ENCODE data around the gene ST6GAL1.
A peak's percentile ranks its signal among the peaks of the same experiment; 100 is the strongest.

Gene ST6GAL1

DNA sequence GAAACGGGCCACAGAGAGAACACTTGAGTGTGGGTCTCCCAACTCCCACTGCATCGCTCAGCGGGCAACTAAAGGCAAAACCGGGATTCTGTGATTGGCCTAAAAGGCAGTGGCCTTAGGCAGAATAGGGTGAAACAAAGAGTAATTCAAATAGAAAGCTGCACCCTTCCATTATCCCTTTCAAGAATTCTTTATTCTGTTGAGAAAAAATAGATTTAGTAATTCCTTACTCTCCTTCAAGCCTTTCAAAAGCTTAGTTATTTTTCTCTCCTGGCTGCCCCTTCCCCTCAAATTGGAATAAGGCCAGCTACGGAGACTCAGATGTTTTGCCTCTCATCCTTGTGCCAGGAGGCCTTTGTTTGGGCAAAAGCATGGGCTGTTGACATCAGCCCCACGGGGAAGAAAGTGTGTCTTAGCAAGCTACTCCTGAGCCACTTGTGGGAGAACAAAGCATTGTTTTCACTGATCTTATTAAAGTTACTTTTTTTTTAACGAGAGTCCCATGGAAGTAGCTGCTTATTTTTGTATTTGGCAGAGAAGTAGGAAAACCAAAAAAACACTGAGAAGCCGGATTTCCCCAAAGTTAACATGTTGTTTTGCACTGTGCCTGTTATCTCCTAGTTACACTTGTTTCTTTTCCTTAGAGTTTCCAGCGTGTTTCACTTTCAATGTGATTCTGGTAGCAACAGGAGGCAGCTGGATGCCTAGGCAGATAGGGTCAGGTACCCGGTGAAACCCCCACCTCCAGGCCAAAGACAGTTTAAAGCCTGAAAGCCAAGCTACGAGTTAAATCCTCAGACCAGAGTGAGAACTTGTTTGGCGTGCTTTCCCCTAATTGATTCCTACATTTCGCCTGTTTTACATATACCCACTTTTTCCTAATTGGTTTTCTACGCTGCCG, 2.2 kb downstream of the ST6GAL1 start:
- Histone ChIP-seq H3K9me3 (replicated peaks; ENCODE audit: low read length) (no peaks in the 10 kb centered on the region), H3K9ac (ENCODE audit: low read depth, low read length) (no peak overlapping the region), H3K4me1 (ENCODE audit: control insufficient read depth, insufficient read depth, low read length) (peaks cover 7% of the 10 kb centered on the region), H3K36me3 (ENCODE audit: insufficient read depth, low read length) (no peaks in the 10 kb centered on the region), H3K4me3 (ENCODE audit: low read length) (peak overlapping the region; percentile 97), H3K27me3 (ENCODE audit: control insufficient read depth, insufficient read depth, low read length) (no peaks in the 10 kb centered on the region), H3K4me2 (ENCODE audit: low read length) (peak overlapping the region; percentile 96)

DNA sequence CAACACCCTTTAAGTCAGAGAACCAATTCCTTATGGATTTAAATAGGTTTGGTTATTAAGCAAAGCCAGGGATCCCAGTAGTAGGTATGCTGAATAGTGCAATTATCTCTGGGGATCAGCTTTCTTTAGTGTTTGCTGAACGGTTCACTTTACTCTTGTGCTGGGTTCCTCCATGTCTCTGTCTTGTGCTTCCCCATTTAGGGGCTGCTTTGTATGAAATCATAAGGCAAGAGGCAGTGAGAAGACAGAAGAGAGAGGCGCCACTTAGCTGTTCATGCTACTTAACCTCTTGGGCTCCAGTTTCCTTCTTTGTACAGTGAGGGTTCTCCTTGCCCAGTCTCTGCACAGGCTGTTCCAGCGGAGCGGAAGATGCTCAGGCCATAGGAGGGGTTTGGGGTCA, 3.5 kb downstream of the ST6GAL1 start:
- no peak overlapping the region for H3K4me3 ChIP-seq (ENCODE audit: low read length)
- no peaks in the 10 kb centered on the region for H3K36me3 ChIP-seq (ENCODE audit: insufficient read depth, low read length)
- H3K9me3 ChIP-seq (replicated peaks; ENCODE audit: low read length) = no peaks in the 10 kb centered on the region
- peaks cover 7% of the 10 kb centered on the region for H3K4me1 ChIP-seq (ENCODE audit: control insufficient read depth, insufficient read depth, low read length)
- H3K9ac ChIP-seq (ENCODE audit: low read depth, low read length) = no peak overlapping the region
- H3K4me2 ChIP-seq (ENCODE audit: low read length) = no peak overlapping the region
- H3K27me3 ChIP-seq (ENCODE audit: control insufficient read depth, insufficient read depth, low read length) = no peaks in the 10 kb centered on the region

DNA sequence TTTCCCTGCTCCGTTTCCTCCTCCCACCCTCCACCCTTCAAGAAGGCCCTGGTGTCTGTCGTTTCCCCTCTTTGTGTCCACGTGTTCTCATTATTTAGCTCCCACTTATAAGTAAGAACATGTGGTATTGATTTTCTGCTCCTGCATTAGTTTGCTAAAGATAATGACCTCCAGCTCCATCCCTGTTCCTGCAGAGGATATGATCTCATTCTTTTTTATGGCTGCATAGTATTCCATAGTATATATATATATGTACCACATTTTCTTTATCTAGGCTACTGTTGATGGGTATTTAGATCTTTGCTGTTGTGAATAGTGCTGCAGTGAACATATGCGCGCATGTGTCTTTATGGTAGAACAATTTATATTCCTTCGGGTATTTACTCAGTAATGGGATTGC, 4.8 kb downstream of the ST6GAL1 start:
- H3K9me3 ChIP-seq (replicated peaks; ENCODE audit: low read length) = no peaks in the 10 kb centered on the region
- H3K4me2 ChIP-seq (ENCODE audit: low read length) = no peak overlapping the region
- peaks cover 3% of the 10 kb centered on the region for H3K4me1 ChIP-seq (ENCODE audit: control insufficient read depth, insufficient read depth, low read length)
- H3K9ac ChIP-seq (ENCODE audit: low read depth, low read length) = no peak overlapping the region
- no peaks in the 10 kb centered on the region for H3K27me3 ChIP-seq (ENCODE audit: control insufficient read depth, insufficient read depth, low read length)
- H3K4me3 ChIP-seq (ENCODE audit: low read length) = no peak overlapping the region
- H3K36me3 ChIP-seq (ENCODE audit: insufficient read depth, low read length) = no peaks in the 10 kb centered on the region

DNA sequence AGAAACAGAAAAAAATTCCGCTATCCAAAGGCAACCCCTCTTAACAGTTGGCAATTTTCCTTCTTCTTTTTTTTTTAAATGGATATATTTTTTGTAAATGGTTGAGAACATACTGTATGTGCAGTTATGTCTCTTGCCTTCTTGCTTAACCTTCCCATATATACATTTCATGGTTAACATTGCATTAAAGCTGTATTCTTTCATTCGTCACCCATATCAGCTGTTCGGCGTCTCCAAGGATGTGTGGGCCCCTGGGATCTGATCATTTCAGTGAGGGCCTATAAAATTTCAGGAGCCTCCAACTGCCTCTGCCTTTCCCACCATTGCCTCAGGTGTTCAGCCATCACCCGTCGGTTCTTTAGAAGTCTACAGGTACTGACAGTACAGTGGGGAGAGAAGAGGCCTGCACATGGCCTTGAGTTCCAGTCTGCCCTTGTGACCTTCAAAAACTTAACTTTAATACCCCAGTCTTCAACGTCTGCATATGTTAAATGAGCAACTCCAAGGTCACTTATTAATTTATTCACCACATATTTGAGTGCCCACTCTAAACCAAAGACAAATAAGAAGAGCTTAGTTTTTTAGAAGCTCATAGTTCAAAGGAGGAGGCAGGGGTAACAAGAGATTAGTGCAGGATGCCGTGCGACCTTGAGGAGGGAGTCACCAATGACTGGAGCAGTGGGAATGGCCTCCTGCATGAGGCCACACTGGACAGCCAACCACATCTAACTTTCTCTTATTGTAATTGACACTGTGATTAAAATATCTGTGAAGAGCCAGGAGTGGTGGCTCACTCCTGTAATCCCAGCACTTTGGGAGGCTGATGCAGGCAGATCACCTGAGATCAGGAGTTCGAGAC, 6.9 kb downstream of the ST6GAL1 start:
- Histone ChIP-seq H3K27me3 (ENCODE audit: control insufficient read depth, insufficient read depth, low read length) (no peaks in the 10 kb centered on the region), H3K9me3 (replicated peaks; ENCODE audit: low read length) (no peaks in the 10 kb centered on the region), H3K36me3 (ENCODE audit: insufficient read depth, low read length) (no peaks in the 10 kb centered on the region), H3K4me2 (ENCODE audit: low read length) (no peak overlapping the region), H3K4me3 (ENCODE audit: low read length) (no peak overlapping the region), H3K4me1 (ENCODE audit: control insufficient read depth, insufficient read depth, low read length) (no peaks in the 10 kb centered on the region), H3K9ac (ENCODE audit: low read depth, low read length) (no peak overlapping the region)

DNA sequence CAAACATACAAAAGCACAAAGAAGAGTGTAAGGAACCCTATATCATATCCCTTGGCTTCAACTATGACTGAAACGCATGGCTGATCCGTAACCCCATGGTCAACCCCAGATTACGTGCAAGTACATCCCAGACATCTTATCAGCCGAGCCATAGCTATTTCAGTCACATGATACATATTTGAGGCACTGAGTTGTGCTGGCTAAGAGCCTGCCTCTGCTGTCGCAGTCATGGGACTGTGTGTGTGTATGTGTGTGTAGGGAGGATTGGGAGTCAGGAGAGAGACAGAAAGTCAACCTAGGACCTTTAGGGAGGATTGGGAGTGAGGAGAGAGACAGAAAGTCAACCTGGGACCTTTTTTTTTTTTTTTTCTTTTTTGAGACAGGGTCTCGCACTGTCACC, 8.4 kb downstream of the ST6GAL1 start:
- Histone ChIP-seq H3K4me3 (ENCODE audit: low read length) (no peak overlapping the region), H3K9me3 (replicated peaks; ENCODE audit: low read length) (no peaks in the 10 kb centered on the region), H3K4me1 (ENCODE audit: control insufficient read depth, insufficient read depth, low read length) (no peaks in the 10 kb centered on the region), H3K36me3 (ENCODE audit: insufficient read depth, low read length) (no peaks in the 10 kb centered on the region), H3K4me2 (ENCODE audit: low read length) (no peak overlapping the region), H3K9ac (ENCODE audit: low read depth, low read length) (no peak overlapping the region), H3K27me3 (ENCODE audit: control insufficient read depth, insufficient read depth, low read length) (no peaks in the 10 kb centered on the region)

DNA sequence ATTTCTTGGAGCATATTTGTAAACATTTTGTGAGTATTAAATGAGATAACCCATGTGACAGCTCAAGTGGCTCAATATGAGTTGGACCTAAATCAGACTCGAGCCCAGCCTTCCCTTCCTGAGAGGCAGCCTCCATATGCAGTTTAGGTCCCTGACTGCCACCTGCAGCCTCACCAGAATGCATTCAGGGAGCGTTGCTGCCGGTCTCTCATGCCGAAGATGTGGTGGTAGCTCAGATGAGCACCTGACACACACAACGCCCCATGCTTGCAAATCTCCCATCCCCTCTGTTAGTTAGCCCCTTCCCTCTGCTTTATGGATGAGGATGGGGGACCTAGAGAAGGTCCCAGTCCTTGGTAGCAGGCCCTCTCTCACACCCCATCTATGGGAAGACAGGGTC, 9.2 kb downstream of the ST6GAL1 start:
- no peaks in the 10 kb centered on the region for H3K36me3 ChIP-seq (ENCODE audit: insufficient read depth, low read length)
- no peaks in the 10 kb centered on the region for H3K9me3 ChIP-seq (replicated peaks; ENCODE audit: low read length)

DNA sequence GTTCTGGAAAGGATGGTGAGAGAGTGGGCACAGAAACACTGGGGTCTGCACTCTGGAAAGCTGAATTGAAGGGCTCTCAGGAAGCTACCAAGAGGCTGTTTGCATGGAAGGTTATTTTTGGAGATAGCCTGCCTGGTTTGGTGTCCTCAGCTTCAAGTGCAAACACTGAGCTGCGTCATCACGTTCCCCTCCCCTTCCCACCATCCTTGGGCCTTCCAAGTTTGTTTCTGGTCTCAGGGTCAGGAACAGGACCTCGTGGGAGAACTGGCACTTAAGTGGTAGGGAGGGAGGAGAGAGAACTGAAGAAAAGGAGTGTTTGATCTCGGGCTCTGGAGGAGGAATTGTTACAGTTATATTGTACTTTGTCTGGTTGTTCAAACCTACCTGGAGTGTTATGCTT, 10.6 kb downstream of the ST6GAL1 start:
- Histone ChIP-seq H3K27me3 (ENCODE audit: control insufficient read depth, insufficient read depth, low read length) (no peaks in the 10 kb centered on the region), H3K9me3 (replicated peaks; ENCODE audit: low read length) (no peaks in the 10 kb centered on the region), H3K4me3 (ENCODE audit: low read length) (no peak overlapping the region), H3K9ac (ENCODE audit: low read depth, low read length) (no peak overlapping the region), H3K4me1 (ENCODE audit: control insufficient read depth, insufficient read depth, low read length) (no peaks in the 10 kb centered on the region), H3K36me3 (ENCODE audit: insufficient read depth, low read length) (no peaks in the 10 kb centered on the region), H3K4me2 (ENCODE audit: low read length) (no peak overlapping the region)

More for the DNA sequence above, 9.2 kb downstream of the ST6GAL1 start:
- Histone ChIP-seq H3K27me3 (ENCODE audit: control insufficient read depth, insufficient read depth, low read length) (no peaks in the 10 kb centered on the region), H3K9ac (ENCODE audit: low read depth, low read length) (no peak overlapping the region), H3K4me3 (ENCODE audit: low read length) (no peak overlapping the region), H3K4me1 (ENCODE audit: control insufficient read depth, insufficient read depth, low read length) (no peaks in the 10 kb centered on the region), H3K4me2 (ENCODE audit: low read length) (no peak overlapping the region)

DNA sequence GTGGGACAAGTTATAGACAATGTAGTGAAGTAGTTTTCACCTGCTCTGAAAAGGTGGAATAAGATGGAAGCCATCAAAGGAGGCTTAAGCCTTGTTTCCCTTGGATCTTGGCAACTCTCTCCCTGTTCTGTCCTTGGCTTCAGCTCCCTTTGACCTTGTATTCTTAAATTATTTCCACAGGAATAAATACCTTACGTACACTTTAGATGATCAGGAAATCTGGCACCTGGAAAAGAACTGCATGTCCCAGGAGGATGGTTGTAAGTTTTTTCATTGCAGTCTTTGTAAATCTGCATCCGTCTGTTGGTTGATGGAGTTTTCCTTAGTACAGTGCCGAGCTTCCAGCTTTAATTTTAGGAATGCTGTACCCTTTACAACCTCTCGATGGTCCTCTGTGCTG, 11.8 kb downstream of the ST6GAL1 start:
- no peaks in the 10 kb centered on the region for H3K4me1 ChIP-seq (ENCODE audit: control insufficient read depth, insufficient read depth, low read length)
- H3K9me3 ChIP-seq (replicated peaks; ENCODE audit: low read length) = no peaks in the 10 kb centered on the region
- H3K36me3 ChIP-seq (ENCODE audit: insufficient read depth, low read length) = no peaks in the 10 kb centered on the region
- no peak overlapping the region for H3K4me2 ChIP-seq (ENCODE audit: low read length)
- H3K9ac ChIP-seq (ENCODE audit: low read depth, low read length) = no peak overlapping the region
- H3K4me3 ChIP-seq (ENCODE audit: low read length) = no peak overlapping the region
- H3K27me3 ChIP-seq (ENCODE audit: control insufficient read depth, insufficient read depth, low read length) = no peaks in the 10 kb centered on the region

DNA sequence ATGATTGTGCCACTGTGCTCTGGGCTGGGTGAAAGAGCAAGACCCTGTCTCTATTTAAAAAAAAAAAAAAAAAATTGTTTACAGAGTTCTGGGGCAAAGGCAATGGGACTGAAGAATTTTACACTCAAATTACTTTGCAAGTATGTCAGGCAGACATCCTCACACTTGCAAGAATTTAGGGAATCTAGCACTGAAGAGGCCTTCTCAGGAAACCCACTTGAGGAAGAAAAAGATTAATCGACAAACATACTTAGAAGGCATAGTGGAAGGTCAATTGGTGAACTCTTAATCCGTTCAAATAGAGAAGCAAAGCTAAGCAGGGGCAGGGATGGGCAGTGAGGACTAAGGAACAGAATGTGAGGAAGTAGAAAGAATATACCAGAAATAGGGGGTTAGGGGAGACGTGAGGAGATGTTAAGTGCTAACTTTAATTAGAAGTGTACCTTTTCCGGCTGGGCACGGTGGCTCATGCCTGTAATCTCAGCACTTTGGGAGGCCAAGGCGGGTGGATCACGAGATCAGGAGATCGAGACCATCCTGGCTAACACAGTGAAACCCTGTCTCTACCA, 15.0 kb downstream of the ST6GAL1 start:
- Histone ChIP-seq H3K27me3 (ENCODE audit: control insufficient read depth, insufficient read depth, low read length) (no peaks in the 10 kb centered on the region), H3K36me3 (ENCODE audit: insufficient read depth, low read length) (no peaks in the 10 kb centered on the region), H3K9me3 (replicated peaks; ENCODE audit: low read length) (no peaks in the 10 kb centered on the region), H3K4me1 (ENCODE audit: control insufficient read depth, insufficient read depth, low read length) (no peaks in the 10 kb centered on the region), H3K9ac (ENCODE audit: low read depth, low read length) (no peak overlapping the region), H3K4me2 (ENCODE audit: low read length) (no peak overlapping the region), H3K4me3 (ENCODE audit: low read length) (no peak overlapping the region)

DNA sequence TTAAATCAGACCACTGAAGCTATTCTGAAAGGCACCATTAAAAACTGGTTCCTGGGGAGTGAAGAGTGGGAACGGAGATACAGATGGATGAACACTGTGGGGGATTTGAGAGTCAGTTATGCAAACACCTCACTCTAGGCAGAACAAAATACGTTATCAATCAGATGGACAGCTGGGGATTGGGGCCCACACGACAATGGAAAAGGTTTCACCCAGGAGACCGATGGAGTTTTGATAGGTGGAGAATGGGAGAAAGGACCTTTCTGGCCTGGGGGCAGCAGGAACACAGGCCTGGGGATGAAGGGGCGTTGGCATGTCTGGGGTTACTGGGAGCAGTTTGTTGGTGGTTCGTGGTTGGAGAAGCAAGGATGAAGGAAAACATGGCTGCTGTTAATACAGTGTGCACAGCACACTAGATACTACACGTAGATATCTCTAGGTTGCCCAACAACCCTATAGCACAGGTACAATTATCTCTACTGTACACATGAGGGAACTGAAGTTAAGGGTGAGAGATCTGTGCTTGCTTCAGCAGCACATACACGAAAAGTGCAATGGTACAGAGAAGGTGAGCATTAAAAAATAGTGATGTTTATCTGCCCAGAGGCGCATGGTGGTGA, 16.5 kb downstream of the ST6GAL1 start:
- no peak overlapping the region for H3K4me2 ChIP-seq (ENCODE audit: low read length)
- no peaks in the 10 kb centered on the region for H3K9me3 ChIP-seq (replicated peaks; ENCODE audit: low read length)
- no peaks in the 10 kb centered on the region for H3K36me3 ChIP-seq (ENCODE audit: insufficient read depth, low read length)
- no peaks in the 10 kb centered on the region for H3K27me3 ChIP-seq (ENCODE audit: control insufficient read depth, insufficient read depth, low read length)
- no peak overlapping the region for H3K4me3 ChIP-seq (ENCODE audit: low read length)
- H3K9ac ChIP-seq (ENCODE audit: low read depth, low read length) = no peak overlapping the region
- no peaks in the 10 kb centered on the region for H3K4me1 ChIP-seq (ENCODE audit: control insufficient read depth, insufficient read depth, low read length)

DNA sequence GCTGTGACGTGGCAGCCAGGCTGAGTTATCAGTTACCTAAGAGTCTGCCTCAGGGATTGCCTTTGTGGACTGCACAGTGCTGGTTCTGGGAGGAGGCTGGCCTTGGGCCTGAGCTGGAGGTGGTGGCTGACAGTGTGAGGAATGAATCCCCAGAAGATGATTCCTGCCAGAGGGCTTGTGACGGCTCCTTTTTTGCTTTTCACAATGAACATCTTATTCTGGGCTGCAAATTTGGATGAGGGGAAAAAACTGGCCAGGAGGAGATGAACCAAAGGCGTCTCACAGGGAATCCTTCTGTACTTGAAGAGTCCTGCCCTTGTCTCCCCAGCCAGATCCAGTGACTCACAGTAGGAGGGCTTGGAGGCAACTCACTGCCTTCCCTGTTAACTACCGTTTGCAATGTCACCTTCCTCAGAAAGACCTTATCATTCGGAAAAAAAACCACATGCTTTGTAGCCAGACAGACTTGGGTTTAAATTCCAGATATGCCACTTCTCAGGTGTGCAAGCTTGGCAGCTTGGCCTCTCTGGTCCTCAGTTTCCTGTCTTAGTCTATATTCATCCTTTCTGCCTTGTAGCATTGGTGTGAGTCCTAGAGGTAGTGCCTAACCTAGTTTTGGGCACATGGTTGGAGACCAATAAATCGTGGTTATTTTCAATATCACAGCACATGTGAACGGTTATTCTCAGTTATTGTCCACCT, 19.1 kb downstream of the ST6GAL1 start:
- H3K4me1 ChIP-seq (ENCODE audit: control insufficient read depth, insufficient read depth, low read length) = no peaks in the 10 kb centered on the region
- H3K27me3 ChIP-seq (ENCODE audit: control insufficient read depth, insufficient read depth, low read length) = no peaks in the 10 kb centered on the region
- no peak overlapping the region for H3K4me3 ChIP-seq (ENCODE audit: low read length)
- H3K36me3 ChIP-seq (ENCODE audit: insufficient read depth, low read length) = no peaks in the 10 kb centered on the region
- no peaks in the 10 kb centered on the region for H3K9me3 ChIP-seq (replicated peaks; ENCODE audit: low read length)
- no peak overlapping the region for H3K9ac ChIP-seq (ENCODE audit: low read depth, low read length)
- no peak overlapping the region for H3K4me2 ChIP-seq (ENCODE audit: low read length)

All from skeletal muscle satellite cell (primary cell).